Lung (tissue), 12 donors: ENCODE results near the gene SCN10A. TPM values are rescaled to one million over a fixed set of nuclear protein-coding genes. Genes with fewer than 3 reads are reported as not detected.

Experiments used
- ATAC-seq: fragments of 200-7000 bp; cut with Tn5 transposase; one replicate; pipeline ENCODE4 v1.9.1; 2020; ENCODE audit warnings: moderate number of reproducible peaks; ENCODE audit not compliant: insufficient read depth, low FRiP score
- DNase-seq, 3 donors: peaks; one replicate each; pipeline ENCODE4 v3.0.0-alpha.2; 2013 to 2017
- H3K27ac ChIP-seq, 2 donors: one replicate each; pipeline ENCODE4 v1.5.1; 2013; ENCODE audit warnings: mild to moderate bottlenecking in 2 of 2, moderate library complexity in 2 of 2, control low read depth in 1 of 2, inconsistent platforms in 1 of 2, low read depth in 1 of 2, low read length in 1 of 2
- H3K27me3 ChIP-seq, 3 donors: one replicate each; pipeline ENCODE4 v1.5.1; 2013; ENCODE audit warnings: low read length in 2 of 3; ENCODE audit not compliant: control insufficient read depth in 3 of 3, insufficient read depth in 3 of 3
- H3K36me3 ChIP-seq, 4 donors: one replicate each; pipeline ENCODE4 v1.5.1; 2013; ENCODE audit warnings: low read length in 4 of 4, mild to moderate bottlenecking in 1 of 4, moderate library complexity in 1 of 4; ENCODE audit not compliant: control insufficient read depth in 4 of 4, insufficient read depth in 4 of 4
- H3K4me1 ChIP-seq, 5 donors: one replicate each; pipeline ENCODE4 v1.5.1; 2013; ENCODE audit warnings: low read length in 5 of 5, mild to moderate bottlenecking in 2 of 5, moderate library complexity in 1 of 5; ENCODE audit not compliant: control insufficient read depth in 5 of 5, insufficient read depth in 5 of 5
- H3K4me3 ChIP-seq: one replicate; pipeline ENCODE4 v1.5.1; 2013; ENCODE audit warnings: mild to moderate bottlenecking, control low read depth, moderate library complexity
- H3K9ac ChIP-seq, 2 donors: one replicate each; pipeline ENCODE4 v1.5.1; 2013; ENCODE audit warnings: low read length in 2 of 2, control low read depth in 1 of 2; ENCODE audit not compliant: insufficient read depth in 1 of 2
- H3K9me3 ChIP-seq, 4 donors: one replicate each; pipeline ENCODE4 v1.5.1; 2013; ENCODE audit warnings: low read length in 3 of 4, mild to moderate bottlenecking in 1 of 4, moderate library complexity in 1 of 4; ENCODE audit not compliant: control insufficient read depth in 4 of 4, insufficient read depth in 3 of 4
- WGBS, 2 donors: extraction: QIAGEN DNeasy Blood & Tissue Kit; methylation state at CpG; one replicate each; pipeline ENCODE4 v1.1.7; 2013; 5-methylcytosine and 5-hydroxymethylcytosine counted together
- polyA plus RNA-seq, 2 donors: library from polyadenylated mRNA; stranded (reverse); fragments of 200-250 nt; gene quantifications; one replicate each; pipeline ENCODE4 v1.2.1, GENCODE V29; 2013
- total RNA-seq, 2 donors: library from RNA; depleted of rRNA in 1 of 2; stranded (reverse); fragments of >200 nt in 1 of 2; gene quantifications; one replicate each; pipeline ENCODE4 v1.2.1, GENCODE V29; 2014 to 2021
- TF ChIP-seq, protein P1 (sequence below): IDR thresholded peaks from 2 replicates; pipeline ENCODE4 v1.5.1; 2012; ENCODE audit warnings: mild to moderate bottlenecking; ENCODE audit errors: control extremely low read depth, extremely low read depth
- donor health status: control.
- donor health status: control.
- donor health status: Bipolar disorder and iron deficiency.
- donor health status: healthy.
- donor health status: DM: yes; HTN: yes; CAD: no.

Gene SCN10A
- total and polyA plus RNA-seq, 4 donors: not detected

DNA sequence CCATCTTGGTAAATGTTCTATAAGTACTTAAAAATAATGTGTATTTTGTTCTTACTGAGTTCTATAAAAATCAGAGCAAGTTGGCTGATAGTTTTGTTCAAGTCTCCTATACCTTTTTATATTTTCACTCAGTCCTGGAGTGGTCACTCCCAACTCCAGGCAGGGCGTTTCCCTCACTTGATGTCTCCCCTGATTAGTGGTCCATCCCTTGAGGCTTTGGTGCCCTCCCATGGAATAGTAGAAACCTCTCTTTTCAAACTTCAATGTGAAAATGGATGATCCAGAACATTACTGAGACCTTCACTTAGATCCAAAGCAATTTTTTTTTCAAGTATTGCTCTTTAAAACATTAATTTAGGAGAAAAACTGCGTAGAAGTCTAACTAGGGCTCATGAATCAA is 25.0 kb upstream of the SCN10A start:
- ATAC-seq (no peak), DNase-seq (no peak)
- Histone ChIP-seq H3K4me3 (no peak overlapping the region), H3K4me1 (no peaks in the 10 kb centered on the region), H3K36me3 (no peaks in the 10 kb centered on the region), H3K27me3 (peaks cover 0 to 4% (median 2%) of the 10 kb centered on the region in 3 donors), H3K9me3 (no peaks in the 10 kb centered on the region), H3K9ac (no peak overlapping the region), H3K27ac (no peak overlapping the region)
- 66 to 80% methylated on average over 2 of the region's 2 CpGs for WGBS, 2 donors
- TF ChIP-seq, protein P1, sequence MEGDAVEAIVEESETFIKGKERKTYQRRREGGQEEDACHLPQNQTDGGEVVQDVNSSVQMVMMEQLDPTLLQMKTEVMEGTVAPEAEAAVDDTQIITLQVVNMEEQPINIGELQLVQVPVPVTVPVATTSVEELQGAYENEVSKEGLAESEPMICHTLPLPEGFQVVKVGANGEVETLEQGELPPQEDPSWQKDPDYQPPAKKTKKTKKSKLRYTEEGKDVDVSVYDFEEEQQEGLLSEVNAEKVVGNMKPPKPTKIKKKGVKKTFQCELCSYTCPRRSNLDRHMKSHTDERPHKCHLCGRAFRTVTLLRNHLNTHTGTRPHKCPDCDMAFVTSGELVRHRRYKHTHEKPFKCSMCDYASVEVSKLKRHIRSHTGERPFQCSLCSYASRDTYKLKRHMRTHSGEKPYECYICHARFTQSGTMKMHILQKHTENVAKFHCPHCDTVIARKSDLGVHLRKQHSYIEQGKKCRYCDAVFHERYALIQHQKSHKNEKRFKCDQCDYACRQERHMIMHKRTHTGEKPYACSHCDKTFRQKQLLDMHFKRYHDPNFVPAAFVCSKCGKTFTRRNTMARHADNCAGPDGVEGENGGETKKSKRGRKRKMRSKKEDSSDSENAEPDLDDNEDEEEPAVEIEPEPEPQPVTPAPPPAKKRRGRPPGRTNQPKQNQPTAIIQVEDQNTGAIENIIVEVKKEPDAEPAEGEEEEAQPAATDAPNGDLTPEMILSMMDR: no peak

DNA sequence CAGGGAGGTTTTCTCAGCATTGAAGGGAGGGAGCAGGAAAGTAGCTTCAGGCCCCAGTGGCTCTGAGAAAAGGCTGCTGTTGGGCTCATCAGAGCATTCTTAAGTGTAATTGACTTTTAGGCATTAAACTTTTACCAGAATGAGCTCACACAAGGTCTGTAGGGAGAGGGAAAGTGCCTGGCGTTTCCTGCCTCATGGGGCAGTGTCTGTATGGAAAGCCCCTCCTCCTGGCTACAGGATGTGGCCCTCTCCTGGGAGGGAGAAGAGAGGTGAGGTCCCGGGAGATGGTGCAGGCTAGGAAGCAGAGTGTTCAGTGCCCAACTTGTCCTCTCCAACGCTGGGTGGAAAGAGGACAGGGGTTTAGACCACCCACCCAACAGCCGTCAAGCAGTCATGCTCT is 21.3 kb upstream of the SCN10A start:
- no peak for ATAC-seq
- WGBS, 2 donors: 62 to 72% methylated on average over 4 of the region's 4 CpGs
- TF ChIP-seq, protein P1: no peak
- no peak overlapping the region for H3K27ac ChIP-seq
- peaks cover 0 to 6% (median 0%) of the 10 kb centered on the region in 5 donors for H3K4me1 ChIP-seq
- peak in 1 of 3 donors; percentile 7 for DNase-seq
- no peaks in the 10 kb centered on the region for H3K9me3 ChIP-seq
- no peaks in the 10 kb centered on the region for H3K36me3 ChIP-seq
- no peak overlapping the region for H3K9ac ChIP-seq
- no peak overlapping the region for H3K4me3 ChIP-seq
- H3K27me3 ChIP-seq: peaks cover 0 to 4% (median 2%) of the 10 kb centered on the region in 3 donors

DNA sequence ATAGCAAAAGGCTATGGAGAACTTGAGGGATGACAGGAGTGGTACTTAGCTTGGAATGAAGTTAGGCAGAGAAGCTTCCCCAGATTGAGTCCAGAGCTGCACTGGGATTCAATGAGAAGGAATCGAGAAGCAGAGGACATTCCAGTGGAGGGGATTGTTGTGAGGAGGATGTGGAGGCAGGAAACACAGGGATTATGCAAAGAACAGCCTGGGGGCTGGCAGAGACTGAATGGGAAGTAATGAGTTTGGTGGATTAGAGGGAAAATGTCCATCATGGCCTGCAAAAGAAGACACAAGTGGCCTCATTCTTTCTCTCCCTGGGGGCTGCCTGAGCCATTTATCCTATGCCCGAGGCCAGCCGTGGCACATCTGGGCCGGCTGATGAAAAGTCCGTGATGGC is 20.5 kb upstream of the SCN10A start:
- Histone ChIP-seq H3K9ac (no peak overlapping the region), H3K4me3 (no peak overlapping the region), H3K4me1 (peaks cover 0 to 6% (median 0%) of the 10 kb centered on the region in 5 donors), H3K36me3 (no peaks in the 10 kb centered on the region), H3K27ac (no peak overlapping the region), H3K9me3 (no peaks in the 10 kb centered on the region), H3K27me3 (peaks cover 0 to 4% (median 2%) of the 10 kb centered on the region in 3 donors)
- no peak for DNase-seq
- 87 to 93% methylated on average over 5 of the region's 5 CpGs for WGBS, 2 donors
- TF ChIP-seq, protein P1: no peak
- ATAC-seq: no peak

DNA sequence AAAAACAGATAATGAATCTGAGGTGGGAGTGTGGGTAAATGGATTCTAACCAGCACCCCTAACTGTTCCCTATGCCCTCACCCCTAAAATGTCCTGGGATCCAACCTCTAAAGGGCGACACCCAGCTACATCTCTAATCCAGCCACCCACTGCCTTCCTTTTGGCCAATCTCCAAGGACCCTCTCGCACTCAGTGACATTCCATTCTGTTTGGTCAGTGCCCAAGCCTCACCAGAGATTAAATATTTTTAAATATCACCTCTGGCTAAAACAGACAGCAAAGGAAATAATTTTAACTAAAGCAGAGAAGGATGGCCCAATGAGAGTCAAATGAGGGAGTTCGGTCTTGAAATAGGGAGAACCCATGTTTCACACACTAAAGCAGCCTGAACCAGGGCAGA is 19.9 kb upstream of the SCN10A start:
- Histone ChIP-seq H3K27ac (no peak overlapping the region), H3K9ac (no peak overlapping the region), H3K4me3 (no peak overlapping the region), H3K36me3 (no peaks in the 10 kb centered on the region), H3K4me1 (peaks cover 0 to 6% (median 0%) of the 10 kb centered on the region in 5 donors), H3K27me3 (peaks cover 0 to 4% (median 1%) of the 10 kb centered on the region in 3 donors), H3K9me3 (no peaks in the 10 kb centered on the region)
- DNase-seq (no peak), ATAC-seq (no peak)
- 70 to 91% methylated on average over 3 of the region's 3 CpGs for whole genome bisulfite sequencing, 2 donors
- TF ChIP-seq, protein P1: no peak
